ENCODE measurements around the gene GTPBP1.
A peak's percentile ranks its signal among the peaks of the same experiment; 100 is the strongest.

The GTPBP1 gene

GRCh38 chr22:38700789-38701628 lies 4.7 kb upstream of the GTPBP1 start, which contains the start of gene JOSD1:
JOSD1 (minus strand) TSS chr22:38700943; CDS start chr22:38699987, 956 bp downstream.
- TF ChIP-seq, protein P1, sequence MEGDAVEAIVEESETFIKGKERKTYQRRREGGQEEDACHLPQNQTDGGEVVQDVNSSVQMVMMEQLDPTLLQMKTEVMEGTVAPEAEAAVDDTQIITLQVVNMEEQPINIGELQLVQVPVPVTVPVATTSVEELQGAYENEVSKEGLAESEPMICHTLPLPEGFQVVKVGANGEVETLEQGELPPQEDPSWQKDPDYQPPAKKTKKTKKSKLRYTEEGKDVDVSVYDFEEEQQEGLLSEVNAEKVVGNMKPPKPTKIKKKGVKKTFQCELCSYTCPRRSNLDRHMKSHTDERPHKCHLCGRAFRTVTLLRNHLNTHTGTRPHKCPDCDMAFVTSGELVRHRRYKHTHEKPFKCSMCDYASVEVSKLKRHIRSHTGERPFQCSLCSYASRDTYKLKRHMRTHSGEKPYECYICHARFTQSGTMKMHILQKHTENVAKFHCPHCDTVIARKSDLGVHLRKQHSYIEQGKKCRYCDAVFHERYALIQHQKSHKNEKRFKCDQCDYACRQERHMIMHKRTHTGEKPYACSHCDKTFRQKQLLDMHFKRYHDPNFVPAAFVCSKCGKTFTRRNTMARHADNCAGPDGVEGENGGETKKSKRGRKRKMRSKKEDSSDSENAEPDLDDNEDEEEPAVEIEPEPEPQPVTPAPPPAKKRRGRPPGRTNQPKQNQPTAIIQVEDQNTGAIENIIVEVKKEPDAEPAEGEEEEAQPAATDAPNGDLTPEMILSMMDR (IDR thresholded peaks at IDR 0.05; ENCODE audit: low read depth, low read length): no peak
- DNase-seq (ENCODE audit: low read depth, low spot score): peak; percentile 94
- peak within 1 kb of the TSS; percentile 79 for H3K4me3 ChIP-seq (ENCODE audit: low read depth, low read length)
- in situ Hi-C loops (cut with HindIII; ENCODE audit: low sequenced_read_pairs): no loop called here

GRCh38 chr22:38704654-38705234 lies 1.0 kb upstream of the GTPBP1 start:
- H3K4me3 ChIP-seq (ENCODE audit: low read depth, low read length): peak overlapping the region; percentile 38
- no peak for DNase-seq (ENCODE audit: low read depth, low spot score)
- TF ChIP-seq, protein P1 (IDR thresholded peaks at IDR 0.05; ENCODE audit: low read depth, low read length): no peak
- in situ Hi-C loops (cut with HindIII; ENCODE audit: low sequenced_read_pairs): no loop called here

DNA sequence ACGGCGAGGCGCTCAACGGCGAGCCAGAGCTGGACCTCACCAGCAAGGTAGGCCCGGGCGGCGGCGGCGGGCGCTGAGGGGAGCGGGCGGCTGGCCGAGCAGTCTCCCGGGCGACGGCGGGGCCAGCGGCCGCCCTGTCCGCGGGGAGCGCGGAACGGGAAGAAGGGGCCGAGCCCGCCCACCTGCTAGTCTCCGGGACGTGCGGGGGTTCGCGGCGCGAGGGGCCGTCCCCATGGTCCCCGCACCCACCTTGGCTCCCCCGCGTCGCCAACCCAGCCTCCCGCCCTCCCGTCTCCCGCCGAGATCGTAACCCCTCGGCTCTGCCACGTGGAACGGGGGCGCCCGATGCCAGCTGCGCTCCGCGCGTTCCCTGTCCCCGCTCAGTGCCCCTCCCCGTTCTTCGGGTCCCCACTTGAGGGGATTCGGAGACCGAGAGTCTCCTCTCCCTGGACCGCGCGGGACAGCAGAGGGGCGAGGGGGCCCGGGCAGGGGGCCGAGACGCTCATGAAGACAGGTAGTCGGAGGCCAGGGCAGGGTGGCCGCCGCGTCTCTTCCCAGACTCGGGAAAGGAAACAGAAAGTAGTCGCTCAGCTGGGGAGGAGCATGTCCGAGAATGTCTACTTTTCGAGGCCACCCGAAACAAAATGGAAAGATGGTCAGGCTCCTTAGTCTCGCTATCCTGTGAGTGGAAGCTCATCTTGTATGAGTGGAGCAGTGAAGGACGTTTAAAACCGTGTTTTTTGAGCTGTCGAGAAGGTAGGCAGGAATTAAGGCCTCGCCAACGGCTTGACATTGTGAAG lies 557 bp downstream of the GTPBP1 start:
- in situ Hi-C loops (cut with HindIII; ENCODE audit: low sequenced_read_pairs): no loop called here
- peak overlapping the region; percentile 91 for H3K4me3 ChIP-seq (ENCODE audit: low read depth, low read length)
- TF ChIP-seq, protein P1 (IDR thresholded peaks at IDR 0.05; ENCODE audit: low read depth, low read length): no peak
- DNase-seq (ENCODE audit: low read depth, low spot score): peak; percentile 44

DNA sequence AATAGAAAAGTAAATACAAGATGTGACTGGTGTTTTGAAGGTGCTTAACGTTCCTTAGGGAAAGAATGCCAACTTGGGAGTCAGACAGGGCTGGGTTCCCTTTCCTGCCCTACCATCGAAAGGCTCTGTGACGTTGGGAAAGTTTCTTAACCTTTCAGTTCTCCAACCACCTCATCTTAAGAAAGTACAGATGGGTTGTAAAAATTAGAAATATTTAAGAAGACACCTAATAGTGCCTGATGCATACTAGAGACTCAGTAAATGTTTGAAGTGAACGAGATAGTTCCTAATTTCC lies 1.1 kb downstream of the GTPBP1 start:
- TF ChIP-seq, protein P1 (IDR thresholded peaks at IDR 0.05; ENCODE audit: low read depth, low read length): no peak
- in situ Hi-C loops (cut with HindIII; ENCODE audit: low sequenced_read_pairs): no loop called here
- H3K4me3 ChIP-seq (ENCODE audit: low read depth, low read length): peak overlapping the region; percentile 91
- no peak for DNase-seq (ENCODE audit: low read depth, low spot score)

GRCh38 chr22:38707346-38707745 lies 1.6 kb downstream of the GTPBP1 start:
- in situ Hi-C loops (cut with HindIII; ENCODE audit: low sequenced_read_pairs): no loop called here
- DNase-seq (ENCODE audit: low read depth, low spot score): peak; percentile 15
- H3K4me3 ChIP-seq (ENCODE audit: low read depth, low read length): peak overlapping the region; percentile 91
- TF ChIP-seq, protein P1 (IDR thresholded peaks at IDR 0.05; ENCODE audit: low read depth, low read length): no peak

- DNase-seq (ENCODE audit: low read depth, low spot score): no peak
- in situ Hi-C loops (cut with HindIII; ENCODE audit: low sequenced_read_pairs): no loop called here
- TF ChIP-seq, protein P1 (IDR thresholded peaks at IDR 0.05; ENCODE audit: low read depth, low read length): no peak
- no peak overlapping the region for H3K4me3 ChIP-seq (ENCODE audit: low read depth, low read length)
These were observed 2.2 kb downstream of the GTPBP1 start for GRCh38 chr22:38707984-38708383.
